LoVo (cell line): Measurements from ENCODE around the gene SYTL5.

Experiments
- DNase-seq: peaks from one replicate; pipeline ENCODE4 v3.0.0-alpha.2; 2016; ENCODE audit warnings: low spot score

Gene SYTL5

DNA sequence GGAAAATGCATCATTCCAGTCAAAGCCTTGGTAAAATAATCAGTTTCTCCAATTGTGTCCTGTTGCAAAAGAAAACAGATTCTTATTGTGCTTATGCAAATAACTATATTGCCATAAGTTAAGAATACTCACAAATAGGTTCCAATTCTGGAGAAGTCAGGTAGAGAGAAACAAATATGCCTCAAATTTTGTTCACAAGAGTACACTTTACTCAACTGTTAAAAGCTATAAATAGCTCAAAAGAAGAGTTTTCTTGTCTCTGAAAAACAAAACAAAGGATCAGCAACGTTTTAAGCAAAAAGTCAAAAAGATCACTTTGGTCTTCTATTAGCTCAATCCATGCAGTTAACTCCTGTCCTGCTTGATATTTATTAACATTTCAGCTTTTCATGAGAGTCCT lies 21.9 kb downstream of the SYTL5 start:
- no peak for DNase-seq

GRCh38 chrX:38036466-38036865 lies 30.1 kb downstream of the SYTL5 start:
- no peak for DNase-seq

DNA sequence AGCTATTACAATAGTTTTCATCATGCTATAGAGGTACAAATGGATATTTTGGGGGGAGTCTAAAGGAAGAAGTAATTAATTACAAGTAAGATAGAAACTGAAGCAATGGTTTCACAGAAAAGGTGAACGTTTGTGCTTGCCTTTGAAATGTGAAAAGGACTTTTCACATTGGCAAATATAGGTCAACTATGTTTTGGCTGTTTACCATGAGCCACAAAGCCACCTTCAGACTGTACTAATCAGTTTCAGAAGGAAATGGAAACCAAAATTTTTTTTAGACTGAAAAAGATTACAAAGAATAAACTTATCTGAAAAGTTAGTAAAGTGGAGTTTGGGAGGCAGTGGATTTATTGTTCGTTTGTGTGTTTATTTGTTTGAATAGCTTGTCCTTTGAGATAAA lies 32.1 kb downstream of the SYTL5 start:
- DNase-seq, result no peak

- DNase-seq, result no peak
Observed at GRCh38 chrX:38041237-38041636, 34.9 kb downstream of the SYTL5 start.

GRCh38 chrX:38044701-38045100 lies 38.3 kb downstream of the SYTL5 start:
- DNase-seq, result no peak

DNA sequence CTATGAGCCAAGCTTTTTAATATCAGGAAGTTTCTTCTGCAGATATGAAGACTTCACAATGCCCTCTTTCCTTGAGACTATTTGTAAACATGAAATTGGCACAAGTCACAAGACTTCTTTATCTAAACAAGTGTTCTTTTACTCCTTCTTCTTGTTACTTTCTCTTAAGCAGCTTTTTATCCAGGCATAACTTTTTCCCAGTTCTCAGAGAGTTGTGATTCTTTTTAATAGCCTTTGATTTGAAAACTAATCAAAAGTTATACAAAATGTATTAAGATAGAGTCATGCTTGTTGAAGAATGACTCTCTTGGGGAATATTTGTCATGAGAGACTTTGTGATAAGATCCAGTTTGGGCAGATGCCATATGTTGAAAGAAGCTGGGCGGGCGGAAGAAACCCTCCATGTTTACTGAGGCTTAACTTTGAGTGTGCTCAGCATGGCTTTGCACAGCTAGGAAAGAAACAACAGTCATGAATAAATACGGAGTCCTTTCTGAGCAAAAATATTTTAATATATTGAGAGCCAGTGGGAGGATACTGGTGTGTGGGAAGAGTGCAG lies 39.3 kb downstream of the SYTL5 start:
- peak; percentile 7 for DNase-seq

DNA sequence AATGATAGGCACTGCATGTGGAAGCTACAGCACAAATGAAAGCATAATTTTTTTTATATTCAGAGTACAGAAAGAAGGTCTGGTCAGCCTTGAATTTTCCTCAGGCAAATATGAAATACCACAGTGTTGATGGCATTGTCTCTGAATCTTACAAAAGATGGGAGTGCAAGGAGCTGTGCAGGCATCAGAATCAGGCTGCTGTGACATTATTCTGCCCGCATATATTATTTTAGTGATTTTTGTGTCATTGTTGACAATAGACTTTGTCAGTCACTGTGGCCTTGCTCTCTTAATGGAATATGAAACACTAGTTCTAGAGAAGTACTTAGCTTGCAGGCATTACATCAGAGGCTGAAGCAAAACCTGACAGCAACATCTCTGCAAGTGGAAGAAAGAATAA lies 42.5 kb downstream of the SYTL5 start:
- no peak for DNase-seq

DNA sequence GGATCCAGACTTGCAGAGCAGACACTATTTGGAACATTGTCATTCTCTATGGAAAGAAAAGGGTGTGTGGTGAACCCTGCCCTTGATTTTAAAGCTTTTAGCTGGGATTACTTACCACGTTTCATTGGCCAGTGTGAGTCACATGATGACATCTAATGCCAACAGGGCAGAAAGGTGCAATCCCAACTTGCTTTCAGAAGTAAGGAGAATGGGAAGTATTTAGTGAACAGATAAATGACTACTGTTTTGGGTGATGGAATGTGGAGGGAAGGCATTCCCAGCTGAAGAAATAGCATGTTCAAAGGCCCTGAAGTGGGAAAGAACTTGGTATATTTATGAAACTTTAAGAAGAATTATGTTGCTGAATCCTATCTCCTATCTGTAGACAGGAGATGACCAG lies 44.5 kb downstream of the SYTL5 start:
- no peak for DNase-seq

DNA sequence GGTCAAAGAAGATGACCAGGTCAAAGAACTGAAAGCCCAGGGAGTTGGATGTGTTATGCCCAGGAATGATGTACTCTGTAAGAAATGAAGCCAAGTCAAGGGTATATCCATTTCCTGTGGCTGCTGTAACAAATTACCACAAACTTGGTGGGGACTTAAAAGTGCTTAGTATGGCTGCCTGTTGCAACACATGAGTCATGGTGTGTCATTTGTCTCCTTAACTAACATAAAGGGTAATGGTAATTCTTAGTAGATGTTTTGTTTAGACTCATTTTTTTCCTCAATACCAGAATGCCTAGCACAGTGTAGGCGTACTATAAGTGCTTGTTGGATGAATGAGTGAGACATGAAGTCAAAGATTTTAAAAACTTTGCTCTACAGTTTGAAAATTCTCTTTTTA lies 45.7 kb downstream of the SYTL5 start:
- DNase-seq, result peak; percentile 35

- no peak for DNase-seq
Observed at GRCh38 chrX:38055170-38055847, 49.0 kb downstream of the SYTL5 start.

- no peak for DNase-seq
Observed at GRCh38 chrX:38060331-38060878, 54.1 kb downstream of the SYTL5 start.

DNA sequence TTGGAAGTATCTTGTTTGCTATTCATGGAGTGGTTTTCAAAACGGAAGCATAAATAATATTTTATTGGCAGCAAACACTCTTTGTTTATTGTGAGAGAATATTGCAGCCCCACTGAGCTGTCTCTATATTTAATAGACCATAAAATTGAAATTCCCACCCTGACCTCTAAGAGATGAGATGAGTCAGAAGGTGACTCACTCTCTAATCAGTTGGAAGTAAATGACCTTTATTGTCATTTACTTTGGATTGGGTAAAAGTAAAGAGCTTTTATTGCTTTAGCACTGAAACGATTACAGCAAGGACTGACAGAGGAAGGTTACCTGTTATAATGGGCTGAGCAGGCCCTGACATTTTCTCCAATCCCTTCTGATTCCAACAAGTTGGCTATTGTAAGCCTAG lies 55.0 kb downstream of the SYTL5 start:
- peak; percentile 75 for DNase-seq

- DNase-seq, result no peak
Observed at GRCh38 chrX:38066934-38067333, 60.6 kb downstream of the SYTL5 start.

GRCh38 chrX:38069273-38069672 lies 62.9 kb downstream of the SYTL5 start:
- no peak for DNase-seq

- no peak for DNase-seq
Observed at GRCh38 chrX:38069991-38070390, 63.6 kb downstream of the SYTL5 start.

DNA sequence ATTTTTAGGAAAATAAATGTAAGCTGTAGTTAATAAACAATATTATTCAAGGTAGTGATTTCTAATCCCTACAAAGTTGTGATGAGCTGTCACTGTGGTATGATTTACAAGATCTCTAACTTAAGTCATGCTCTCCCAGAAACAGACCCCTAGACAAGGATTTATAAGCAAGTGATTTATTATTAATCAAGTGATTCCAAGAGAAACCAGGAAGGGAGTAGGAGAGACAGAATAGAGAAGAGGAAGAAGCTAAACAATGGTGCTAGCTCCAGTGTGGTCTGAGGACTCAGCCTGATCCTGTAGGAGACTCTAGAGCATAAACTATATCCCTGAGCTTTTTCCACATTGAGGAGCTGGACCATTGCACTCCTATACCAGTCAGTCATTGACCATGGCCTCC lies 73.1 kb downstream of the SYTL5 start:
- no peak for DNase-seq

DNA sequence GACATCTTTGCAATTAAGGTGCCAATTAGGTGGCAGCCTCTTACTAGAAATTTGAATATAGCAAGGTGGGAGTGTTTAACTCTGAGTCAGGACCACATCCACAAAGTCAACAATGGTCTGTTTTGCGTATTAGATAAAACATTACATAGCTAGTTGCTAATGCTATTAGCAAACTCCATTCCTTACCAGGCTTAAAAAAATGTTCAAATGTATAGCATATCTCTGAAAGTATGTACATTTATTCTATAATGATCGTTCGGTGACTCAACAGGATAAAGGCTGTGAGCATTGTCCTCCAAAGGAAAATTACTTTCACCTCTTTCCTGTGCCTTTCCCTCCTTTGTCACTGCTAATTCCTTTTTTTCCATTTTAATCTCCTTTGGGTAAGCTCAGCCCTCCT lies 74.5 kb downstream of the SYTL5 start:
- no peak for DNase-seq

- no peak for DNase-seq
Observed at GRCh38 chrX:38081909-38082308, 75.6 kb downstream of the SYTL5 start.

DNA sequence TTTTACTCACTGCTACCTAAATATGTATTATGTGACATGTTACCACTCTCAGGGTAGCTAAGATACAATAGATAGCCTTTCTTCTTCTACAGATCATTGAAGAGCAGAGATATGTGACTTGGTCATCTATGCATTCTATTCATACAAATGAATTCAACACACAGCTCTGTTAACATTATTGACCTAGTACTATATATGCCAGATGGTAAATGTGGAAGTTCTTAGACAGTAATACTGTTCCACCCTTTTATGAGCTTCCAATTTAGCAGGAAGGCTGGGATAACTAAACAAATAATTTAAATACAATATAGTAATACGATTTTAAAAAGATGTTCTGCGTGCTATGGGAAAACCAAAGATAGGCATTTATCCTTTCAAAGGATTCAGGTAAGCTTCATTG lies 76.0 kb downstream of the SYTL5 start:
- no peak for DNase-seq

GRCh38 chrX:38085813-38086212 lies 79.5 kb downstream of the SYTL5 start:
- DNase-seq, result no peak

GRCh38 chrX:38086451-38087215 lies 80.3 kb downstream of the SYTL5 start:
- DNase-seq, result no peak

DNA sequence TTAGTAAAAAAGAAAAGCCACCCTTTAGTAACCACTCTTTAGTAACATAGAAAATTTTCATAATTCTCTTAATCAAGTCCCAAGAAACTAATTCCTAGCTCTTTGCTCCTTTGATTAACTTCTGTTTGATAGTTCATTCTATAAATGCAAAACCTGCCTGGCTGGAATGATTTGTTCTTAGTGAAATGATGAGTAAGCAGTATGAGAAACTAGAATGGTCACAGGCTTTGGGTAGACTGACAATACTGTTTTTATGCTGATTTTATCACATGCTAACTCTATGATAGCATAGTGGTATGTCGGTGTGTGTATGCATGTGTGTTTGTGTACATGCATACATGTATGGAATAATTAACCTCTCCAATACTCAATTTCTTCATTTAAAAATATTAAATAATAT lies 81.2 kb downstream of the SYTL5 start:
- DNase-seq, result no peak
